ENCODE measurements around the gene CLN6.
"Not testable (repeated sequence)": the region's sequence is repeated elsewhere in the genome, so short reads cannot be mapped to it uniquely, and the experiment has no call there.

CLN6 gene

GRCh38 chr15:68205558-68205944 lies 24.0 kb downstream of the CLN6 start:
- DNase-seq: no peak

GRCh38 chr15:68204776-68205557 lies 24.6 kb downstream of the CLN6 start, which contains the start of gene CALML4:
Gene CALML4 (minus strand): TSS chr15:68205332. CDS start chr15:68205247, 85 bp downstream.
- DNase-seq: no peak

GRCh38 chr15:68204361-68204760 lies 25.2 kb downstream of the CLN6 start:
- DNase-seq: no peak

GRCh38 chr15:68203956-68204355 lies 25.6 kb downstream of the CLN6 start:
- DNase-seq: no peak

- no peak for DNase-seq
Observed at GRCh38 chr15:68203486-68203885, 26.0 kb downstream of the CLN6 start.

- not testable (repeated sequence) for DNase-seq
Observed at GRCh38 chr15:68202994-68203393, 26.5 kb downstream of the CLN6 start.

- no peak for DNase-seq
Observed at GRCh38 chr15:68201879-68202261, 27.7 kb downstream of the CLN6 start.

GRCh38 chr15:68201153-68201878 lies 28.2 kb downstream of the CLN6 start:
- DNase-seq: no peak

- DNase-seq: no peak
Observed at GRCh38 chr15:68200016-68200861, 29.3 kb downstream of the CLN6 start.

- no peak for DNase-seq
Observed at GRCh38 chr15:68199340-68199739, 30.2 kb downstream of the CLN6 start.

- DNase-seq: no peak
Observed at GRCh38 chr15:68197661-68198437, 31.7 kb downstream of the CLN6 start.

- DNase-seq: no peak
Observed at GRCh38 chr15:68197170-68197492, 32.4 kb downstream of the CLN6 start.

- no peak for DNase-seq
Observed at GRCh38 chr15:68196445-68197169, 32.9 kb downstream of the CLN6 start.

GRCh38 chr15:68195336-68196112 lies 34.0 kb downstream of the CLN6 start:
- DNase-seq: no peak

- DNase-seq: no peak
Observed at GRCh38 chr15:68192804-68193486, 36.6 kb downstream of the CLN6 start.

- no peak for DNase-seq
Observed at GRCh38 chr15:68192117-68192516, 37.4 kb downstream of the CLN6 start.

- no peak for DNase-seq
Observed at GRCh38 chr15:68191555-68191954, 38.0 kb downstream of the CLN6 start.

- DNase-seq: no peak
Observed at GRCh38 chr15:68190048-68190447, 39.5 kb downstream of the CLN6 start.

GRCh38 chr15:68188647-68189046 lies 40.9 kb downstream of the CLN6 start:
- no peak for DNase-seq

GRCh38 chr15:68187559-68187958 lies 42.0 kb downstream of the CLN6 start:
- no peak for DNase-seq
